ENCODE data around the gene SBSN.

Gene SBSN

DNA sequence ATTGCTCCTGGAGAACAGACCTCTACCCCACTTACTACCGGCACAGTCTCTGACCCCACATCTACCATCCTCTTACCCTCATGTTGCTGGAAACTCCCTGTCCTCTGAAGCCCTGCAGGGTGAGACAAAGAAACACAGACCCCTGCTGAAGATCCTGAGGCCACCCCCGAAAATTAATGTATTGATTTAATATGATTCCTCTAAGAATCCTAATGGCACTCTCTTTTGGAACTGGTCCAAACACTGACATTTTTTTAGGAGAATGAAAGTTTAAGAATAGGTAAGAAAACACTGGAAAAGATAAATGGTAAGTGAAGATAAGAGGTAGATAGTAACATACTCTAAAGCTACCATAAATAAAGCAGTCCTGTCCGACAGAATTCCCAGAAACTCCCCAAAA is 20.0 kb downstream of the SBSN start:
- Histone ChIP-seq H3K27me3 (replicated peaks; ENCODE audit: control insufficient read depth, insufficient read depth, low read length, poor library complexity, severe bottlenecking) (no peaks in the 10 kb centered on the region), H3K9me3 (ENCODE audit: control insufficient read depth, low read length) (no peaks in the 10 kb centered on the region), H3K4me1 (ENCODE audit: control insufficient read depth, insufficient read depth, low read length, poor library complexity, severe bottlenecking) (peaks cover 16% of the 10 kb centered on the region), H3K4me3 (ENCODE audit: insufficient read depth, low read depth, low read length, poor library complexity, severe bottlenecking) (no peak overlapping the region), H3K27ac (ENCODE audit: insufficient read depth, low read length, poor library complexity, severe bottlenecking) (no peak overlapping the region), H3K36me3 (ENCODE audit: control insufficient read depth, insufficient read depth, low read length) (no peaks in the 10 kb centered on the region)
- DNase-seq, result no peak

DNA sequence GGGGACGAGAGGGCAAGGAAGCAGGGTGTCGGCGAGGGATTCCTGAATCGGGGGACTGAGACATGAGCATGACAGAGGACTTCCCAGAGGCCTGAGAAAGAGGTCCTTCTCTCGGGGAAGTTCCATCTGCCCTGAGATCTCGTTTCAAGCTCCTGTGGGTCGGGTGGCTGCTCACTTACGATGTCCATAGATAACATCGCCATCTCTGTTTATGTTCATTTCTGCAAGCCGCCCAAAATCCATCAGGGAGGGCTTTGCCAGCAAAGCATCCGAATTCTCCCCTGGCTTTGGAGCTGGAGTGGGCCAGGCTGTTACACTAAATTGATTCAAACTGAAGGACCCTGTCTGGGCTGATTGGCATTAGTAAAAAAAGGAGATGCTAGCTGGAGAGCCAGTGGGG is 20.6 kb downstream of the SBSN start:
- H3K4me1 ChIP-seq (ENCODE audit: control insufficient read depth, insufficient read depth, low read length, poor library complexity, severe bottlenecking), result peaks cover 16% of the 10 kb centered on the region
- DNase-seq, result no peak
- no peaks in the 10 kb centered on the region for H3K36me3 ChIP-seq (ENCODE audit: control insufficient read depth, insufficient read depth, low read length)
- no peak overlapping the region for H3K4me3 ChIP-seq (ENCODE audit: insufficient read depth, low read depth, low read length, poor library complexity, severe bottlenecking)
- H3K27me3 ChIP-seq (replicated peaks; ENCODE audit: control insufficient read depth, insufficient read depth, low read length, poor library complexity, severe bottlenecking), result no peaks in the 10 kb centered on the region
- no peaks in the 10 kb centered on the region for H3K9me3 ChIP-seq (ENCODE audit: control insufficient read depth, low read length)
- no peak overlapping the region for H3K27ac ChIP-seq (ENCODE audit: insufficient read depth, low read length, poor library complexity, severe bottlenecking)

DNA sequence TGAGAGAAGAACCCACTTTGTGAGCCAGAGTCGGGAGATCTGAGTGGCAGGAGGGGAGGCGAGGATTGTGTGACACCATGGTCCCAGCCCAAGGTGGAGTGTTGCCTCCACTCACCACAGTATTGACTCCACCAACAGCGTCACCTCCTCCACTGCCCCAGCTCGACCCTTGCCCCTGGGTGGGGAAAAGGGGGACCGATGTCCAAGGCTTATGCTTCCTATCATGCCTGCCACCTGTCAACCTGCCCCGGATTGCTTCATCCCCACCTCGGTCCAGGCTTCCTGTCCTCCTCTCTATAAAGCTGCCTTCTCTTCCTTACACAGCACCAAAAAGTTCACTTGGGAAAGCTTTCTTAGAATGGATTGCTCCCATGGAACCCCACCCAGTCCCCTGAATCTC is 22.1 kb downstream of the SBSN start:
- no peak overlapping the region for H3K4me3 ChIP-seq (ENCODE audit: insufficient read depth, low read depth, low read length, poor library complexity, severe bottlenecking)
- H3K27ac ChIP-seq (ENCODE audit: insufficient read depth, low read length, poor library complexity, severe bottlenecking), result no peak overlapping the region
- no peaks in the 10 kb centered on the region for H3K27me3 ChIP-seq (replicated peaks; ENCODE audit: control insufficient read depth, insufficient read depth, low read length, poor library complexity, severe bottlenecking)
- H3K36me3 ChIP-seq (ENCODE audit: control insufficient read depth, insufficient read depth, low read length), result no peaks in the 10 kb centered on the region
- no peak for DNase-seq
- H3K9me3 ChIP-seq (ENCODE audit: control insufficient read depth, low read length), result no peaks in the 10 kb centered on the region
- H3K4me1 ChIP-seq (ENCODE audit: control insufficient read depth, insufficient read depth, low read length, poor library complexity, severe bottlenecking), result peaks cover 16% of the 10 kb centered on the region

DNA sequence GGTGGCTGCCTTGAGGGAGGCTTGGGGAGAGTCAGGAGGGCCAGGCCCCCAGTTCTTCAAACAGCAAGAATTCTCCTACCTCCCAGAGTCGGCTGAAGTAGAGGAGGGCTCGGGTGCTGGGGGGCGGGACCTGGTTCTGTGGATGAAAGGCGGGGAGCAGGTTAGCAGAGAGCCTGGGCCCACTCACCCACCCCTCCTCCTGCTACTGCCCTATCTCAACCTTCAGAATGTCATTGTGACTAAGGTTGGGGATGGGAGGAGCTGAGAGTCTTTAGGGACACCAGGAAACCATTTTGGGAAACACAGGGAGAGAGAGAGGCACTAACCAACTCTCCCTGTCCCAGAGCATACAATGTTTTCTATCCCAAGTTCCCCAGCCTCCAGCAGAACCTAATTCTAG is 25.4 kb downstream of the SBSN start:
- H3K27me3 ChIP-seq (replicated peaks; ENCODE audit: control insufficient read depth, insufficient read depth, low read length, poor library complexity, severe bottlenecking), result no peaks in the 10 kb centered on the region
- H3K27ac ChIP-seq (ENCODE audit: insufficient read depth, low read length, poor library complexity, severe bottlenecking), result no peak overlapping the region
- no peaks in the 10 kb centered on the region for H3K4me1 ChIP-seq (ENCODE audit: control insufficient read depth, insufficient read depth, low read length, poor library complexity, severe bottlenecking)
- H3K36me3 ChIP-seq (ENCODE audit: control insufficient read depth, insufficient read depth, low read length), result no peaks in the 10 kb centered on the region
- H3K4me3 ChIP-seq (ENCODE audit: insufficient read depth, low read depth, low read length, poor library complexity, severe bottlenecking), result no peak overlapping the region
- H3K9me3 ChIP-seq (ENCODE audit: control insufficient read depth, low read length), result no peaks in the 10 kb centered on the region
- DNase-seq, result no peak

DNA sequence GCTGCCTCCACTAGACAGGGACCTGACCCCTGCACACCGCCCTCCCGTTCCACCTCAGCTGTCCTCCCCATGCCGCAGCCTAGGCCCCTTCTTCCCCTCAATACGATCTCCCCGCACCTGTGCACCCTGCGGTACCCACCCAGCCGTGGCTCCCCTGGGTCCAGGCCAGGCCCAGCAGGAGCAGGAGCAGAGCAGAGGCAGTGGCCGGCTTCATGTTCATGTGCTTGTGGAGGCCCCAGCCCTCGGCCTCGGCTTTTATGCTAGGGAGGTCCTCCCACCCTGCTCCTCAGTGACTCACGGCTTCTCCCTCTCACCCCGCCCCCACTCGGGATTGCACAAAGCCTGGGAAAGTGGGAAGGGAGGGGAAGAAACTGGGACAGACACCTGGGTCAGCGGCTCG is 26.4 kb downstream of the SBSN start:
- H3K36me3 ChIP-seq (ENCODE audit: control insufficient read depth, insufficient read depth, low read length), result no peaks in the 10 kb centered on the region

DNA sequence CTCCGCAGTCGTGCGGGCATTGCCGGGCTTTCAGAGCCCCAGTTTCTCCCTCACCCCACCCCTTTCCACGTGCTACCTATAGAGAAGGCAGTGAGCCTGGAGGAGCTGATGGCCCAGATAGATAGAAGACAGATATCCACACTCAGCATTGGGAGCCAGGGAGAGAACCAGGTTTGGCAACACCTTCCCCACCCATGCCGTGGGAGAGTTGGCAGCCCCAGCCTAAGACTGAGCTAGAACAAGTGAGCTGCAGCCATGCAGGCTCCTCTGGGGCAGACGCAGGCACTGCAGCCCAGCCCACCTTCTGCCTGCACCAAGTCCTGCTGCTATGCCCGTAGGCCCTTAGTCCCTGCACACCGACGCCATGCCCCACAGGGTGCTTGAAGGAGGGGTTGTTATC is 27.5 kb downstream of the SBSN start:
- Histone ChIP-seq H3K4me3 (ENCODE audit: insufficient read depth, low read depth, low read length, poor library complexity, severe bottlenecking) (no peak overlapping the region), H3K4me1 (ENCODE audit: control insufficient read depth, insufficient read depth, low read length, poor library complexity, severe bottlenecking) (no peaks in the 10 kb centered on the region), H3K36me3 (ENCODE audit: control insufficient read depth, insufficient read depth, low read length) (no peaks in the 10 kb centered on the region), H3K27ac (ENCODE audit: insufficient read depth, low read length, poor library complexity, severe bottlenecking) (no peak overlapping the region), H3K9me3 (ENCODE audit: control insufficient read depth, low read length) (no peaks in the 10 kb centered on the region), H3K27me3 (replicated peaks; ENCODE audit: control insufficient read depth, insufficient read depth, low read length, poor library complexity, severe bottlenecking) (no peaks in the 10 kb centered on the region)
- no peak for DNase-seq

More for the DNA sequence above, 26.4 kb downstream of the SBSN start:
- Histone ChIP-seq H3K9me3 (ENCODE audit: control insufficient read depth, low read length) (no peaks in the 10 kb centered on the region), H3K4me3 (ENCODE audit: insufficient read depth, low read depth, low read length, poor library complexity, severe bottlenecking) (no peak overlapping the region), H3K4me1 (ENCODE audit: control insufficient read depth, insufficient read depth, low read length, poor library complexity, severe bottlenecking) (no peaks in the 10 kb centered on the region), H3K27ac (ENCODE audit: insufficient read depth, low read length, poor library complexity, severe bottlenecking) (no peak overlapping the region), H3K27me3 (replicated peaks; ENCODE audit: control insufficient read depth, insufficient read depth, low read length, poor library complexity, severe bottlenecking) (no peaks in the 10 kb centered on the region)
- DNase-seq, result no peak

DNA sequence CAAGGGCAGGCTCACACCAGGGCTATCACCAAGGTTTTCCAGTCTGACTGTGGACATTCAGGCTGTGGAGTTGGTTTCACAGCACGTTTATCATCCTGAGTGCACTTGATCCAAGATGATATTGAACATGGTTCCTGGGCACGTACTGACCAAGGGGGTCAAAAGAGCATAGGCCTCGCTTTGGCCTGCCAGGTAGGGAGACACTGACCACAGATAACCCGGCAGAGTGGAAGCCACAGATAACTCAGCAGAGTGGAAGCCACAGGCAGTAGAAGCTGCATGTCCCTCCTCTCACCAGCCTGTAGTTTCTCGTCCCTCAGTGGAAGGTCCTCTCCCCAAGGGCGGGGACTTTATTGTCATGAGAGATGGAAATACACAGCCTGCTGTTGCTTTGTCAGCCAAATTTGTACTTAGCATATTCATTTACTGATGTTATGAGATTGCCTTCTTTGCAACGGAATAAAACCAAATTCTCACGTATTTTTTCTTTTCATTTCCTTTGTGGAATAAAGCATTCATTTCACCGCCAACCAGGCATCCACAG is 29.1 kb downstream of the SBSN start:
- no peak overlapping the region for H3K27ac ChIP-seq (ENCODE audit: insufficient read depth, low read length, poor library complexity, severe bottlenecking)
- H3K4me3 ChIP-seq (ENCODE audit: insufficient read depth, low read depth, low read length, poor library complexity, severe bottlenecking), result no peak overlapping the region
- H3K36me3 ChIP-seq (ENCODE audit: control insufficient read depth, insufficient read depth, low read length), result no peaks in the 10 kb centered on the region
- H3K27me3 ChIP-seq (replicated peaks; ENCODE audit: control insufficient read depth, insufficient read depth, low read length, poor library complexity, severe bottlenecking), result no peaks in the 10 kb centered on the region
- DNase-seq, result no peak
- H3K4me1 ChIP-seq (ENCODE audit: control insufficient read depth, insufficient read depth, low read length, poor library complexity, severe bottlenecking), result peaks cover 4% of the 10 kb centered on the region
- H3K9me3 ChIP-seq (ENCODE audit: control insufficient read depth, low read length), result no peaks in the 10 kb centered on the region

DNA sequence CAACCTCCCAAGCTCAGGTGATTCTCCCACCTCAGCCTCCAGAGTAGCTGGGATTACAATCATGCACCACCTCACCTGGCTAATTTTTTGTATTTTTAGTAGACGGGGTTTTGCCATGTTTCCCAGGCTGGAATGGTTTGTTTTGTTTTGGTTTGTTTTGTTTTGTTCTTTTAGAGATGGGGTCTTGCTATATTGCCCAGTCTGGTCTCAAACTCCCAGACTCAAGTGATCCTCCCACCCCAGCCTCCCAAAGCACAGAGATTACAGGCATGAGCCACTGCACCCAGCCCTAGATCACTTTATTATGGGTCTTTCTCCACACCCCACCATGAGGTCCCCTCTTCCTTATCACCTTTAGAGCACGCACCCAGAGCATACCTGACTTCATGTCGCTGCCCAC is 29.9 kb downstream of the SBSN start:
- Histone ChIP-seq H3K27ac (ENCODE audit: insufficient read depth, low read length, poor library complexity, severe bottlenecking) (no peak overlapping the region), H3K27me3 (replicated peaks; ENCODE audit: control insufficient read depth, insufficient read depth, low read length, poor library complexity, severe bottlenecking) (no peaks in the 10 kb centered on the region), H3K36me3 (ENCODE audit: control insufficient read depth, insufficient read depth, low read length) (no peaks in the 10 kb centered on the region)

DNA sequence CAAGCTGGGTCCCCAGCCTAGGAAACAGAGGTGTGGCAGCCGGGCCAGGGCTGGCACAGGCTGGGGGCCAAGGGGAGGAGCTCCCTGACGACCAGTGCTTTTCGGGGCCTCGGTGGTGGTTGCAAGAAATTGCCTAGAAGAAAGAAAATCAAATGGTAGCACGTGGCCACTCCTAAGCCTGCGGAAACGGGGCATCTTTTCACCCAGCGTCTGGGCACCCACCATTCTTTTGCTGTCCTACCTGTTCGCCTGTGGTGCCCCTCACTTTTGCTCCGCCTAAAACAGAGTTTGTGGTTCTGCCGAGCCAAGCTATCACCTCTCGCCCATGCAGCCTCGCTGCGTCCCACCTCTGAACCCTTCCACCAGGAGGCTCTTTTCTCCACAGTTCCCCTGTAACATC is 30.7 kb downstream of the SBSN start:
- Histone ChIP-seq H3K9me3 (ENCODE audit: control insufficient read depth, low read length) (no peaks in the 10 kb centered on the region), H3K4me3 (ENCODE audit: insufficient read depth, low read depth, low read length, poor library complexity, severe bottlenecking) (no peak overlapping the region), H3K27me3 (replicated peaks; ENCODE audit: control insufficient read depth, insufficient read depth, low read length, poor library complexity, severe bottlenecking) (no peaks in the 10 kb centered on the region), H3K27ac (ENCODE audit: insufficient read depth, low read length, poor library complexity, severe bottlenecking) (no peak overlapping the region), H3K36me3 (ENCODE audit: control insufficient read depth, insufficient read depth, low read length) (no peaks in the 10 kb centered on the region), H3K4me1 (ENCODE audit: control insufficient read depth, insufficient read depth, low read length, poor library complexity, severe bottlenecking) (peaks cover 4% of the 10 kb centered on the region)
- DNase-seq, result no peak

More for the DNA sequence above, 29.9 kb downstream of the SBSN start:
- no peak overlapping the region for H3K4me3 ChIP-seq (ENCODE audit: insufficient read depth, low read depth, low read length, poor library complexity, severe bottlenecking)
- H3K4me1 ChIP-seq (ENCODE audit: control insufficient read depth, insufficient read depth, low read length, poor library complexity, severe bottlenecking), result peaks cover 4% of the 10 kb centered on the region
- no peaks in the 10 kb centered on the region for H3K9me3 ChIP-seq (ENCODE audit: control insufficient read depth, low read length)
- no peak for DNase-seq

DNA sequence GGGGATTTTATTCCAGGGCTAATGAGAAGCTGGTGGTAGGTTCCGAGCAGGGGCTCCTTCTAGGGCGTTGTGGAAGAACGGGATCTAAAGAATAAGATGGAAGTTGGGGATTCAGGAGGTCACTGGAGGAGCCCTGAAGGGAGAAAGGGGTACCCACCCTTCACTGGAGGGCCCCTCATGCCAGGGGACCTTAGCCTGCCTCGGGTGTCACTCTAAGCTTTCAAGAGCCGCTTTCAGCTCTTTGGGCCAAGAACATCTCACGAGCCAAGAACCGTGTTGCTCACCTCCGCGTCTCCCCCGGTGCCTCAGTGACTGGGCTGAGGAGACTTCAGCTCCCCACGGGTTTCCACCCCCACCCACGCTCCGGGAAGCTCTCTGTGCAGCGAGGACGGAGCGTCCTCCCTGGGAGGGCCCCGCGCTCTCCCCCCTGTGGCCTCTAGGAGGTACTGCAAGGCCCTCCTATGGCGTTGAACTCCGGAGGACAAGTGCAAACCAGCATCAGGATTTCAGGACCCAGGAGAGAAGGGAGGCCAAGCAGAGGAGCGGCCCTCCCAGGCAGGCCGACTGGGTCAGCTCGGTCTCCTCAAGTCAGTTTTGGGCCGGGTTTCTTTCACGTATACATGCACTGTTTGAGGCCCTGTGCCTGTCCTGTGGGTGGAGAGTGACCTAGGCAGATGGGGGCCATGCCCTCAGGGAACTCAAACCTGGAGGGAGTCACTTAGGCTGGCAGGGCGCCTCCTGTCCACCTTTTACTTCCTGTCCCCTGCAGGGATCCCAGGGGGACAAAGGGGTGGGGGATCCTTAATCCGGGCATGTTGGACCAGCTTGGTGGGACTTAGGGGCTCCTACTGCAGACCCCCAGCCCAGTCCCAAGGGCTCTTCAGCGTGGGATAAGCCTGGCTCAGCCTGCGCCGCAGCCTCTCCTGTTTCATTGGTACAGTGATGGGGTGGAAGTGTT is 32.7 kb downstream of the SBSN start:
- Histone ChIP-seq H3K27me3 (replicated peaks; ENCODE audit: control insufficient read depth, insufficient read depth, low read length, poor library complexity, severe bottlenecking) (no peaks in the 10 kb centered on the region), H3K4me3 (ENCODE audit: insufficient read depth, low read depth, low read length, poor library complexity, severe bottlenecking) (no peak overlapping the region), H3K9me3 (ENCODE audit: control insufficient read depth, low read length) (no peaks in the 10 kb centered on the region), H3K4me1 (ENCODE audit: control insufficient read depth, insufficient read depth, low read length, poor library complexity, severe bottlenecking) (peaks cover 4% of the 10 kb centered on the region), H3K27ac (ENCODE audit: insufficient read depth, low read length, poor library complexity, severe bottlenecking) (no peak overlapping the region), H3K36me3 (ENCODE audit: control insufficient read depth, insufficient read depth, low read length) (no peaks in the 10 kb centered on the region)
- peak; percentile 27 to 49 (median 31) for DNase-seq
